ENCODE results near the gene NEUROG2.
"Not testable (repeated sequence)": the region's sequence is repeated elsewhere in the genome, so short reads cannot be mapped to it uniquely, and the experiment has no call there.

Gene NEUROG2

GRCh38 chr4:112516066-112516470 lies at the start of gene NEUROG2:
NEUROG2 (minus strand) TSS chr4:112516180; CDS start chr4:112515475, 705 bp downstream.
- DNase-seq, result no peak

GRCh38 chr4:112564706-112565270 lies 48.8 kb upstream of the NEUROG2 start:
- DNase-seq, result no peak

GRCh38 chr4:112563431-112564200 lies 47.6 kb upstream of the NEUROG2 start:
- DNase-seq, result no peak

GRCh38 chr4:112562254-112562879 lies 46.4 kb upstream of the NEUROG2 start:
- no peak for DNase-seq

- DNase-seq, result no peak
Measured at GRCh38 chr4:112560084-112560483, 44.1 kb upstream of the NEUROG2 start.

GRCh38 chr4:112559053-112559452 lies 43.1 kb upstream of the NEUROG2 start:
- no peak for DNase-seq

- DNase-seq, result no peak
Measured at GRCh38 chr4:112557676-112558411, 41.9 kb upstream of the NEUROG2 start.

GRCh38 chr4:112554271-112554670 lies 38.3 kb upstream of the NEUROG2 start:
- not testable (repeated sequence) for DNase-seq

GRCh38 chr4:112552668-112553067 lies 36.7 kb upstream of the NEUROG2 start:
- no peak for DNase-seq

GRCh38 chr4:112550728-112551127 lies 34.7 kb upstream of the NEUROG2 start:
- DNase-seq, result no peak

GRCh38 chr4:112546476-112546875 lies 30.5 kb upstream of the NEUROG2 start:
- no peak for DNase-seq

- no peak for DNase-seq
Measured at GRCh38 chr4:112545346-112545745, 29.4 kb upstream of the NEUROG2 start.

GRCh38 chr4:112540695-112541094 lies 24.7 kb upstream of the NEUROG2 start:
- no peak for DNase-seq

- DNase-seq, result no peak
Measured at GRCh38 chr4:112536123-112536522, 20.1 kb upstream of the NEUROG2 start.

- no peak for DNase-seq
Measured at GRCh38 chr4:112532267-112532666, 16.3 kb upstream of the NEUROG2 start.

- DNase-seq, result no peak
Measured at GRCh38 chr4:112531146-112531545, 15.2 kb upstream of the NEUROG2 start.

GRCh38 chr4:112526061-112526460 lies 10.1 kb upstream of the NEUROG2 start:
- DNase-seq, result no peak

- DNase-seq, result peak; percentile 49
Measured at GRCh38 chr4:112523764-112524505, 8.0 kb upstream of the NEUROG2 start.

- no peak for DNase-seq
Measured at GRCh38 chr4:112523008-112523721, 7.2 kb upstream of the NEUROG2 start.

- DNase-seq, result not testable (repeated sequence)
Measured at GRCh38 chr4:112522431-112522830, 6.5 kb upstream of the NEUROG2 start.

GRCh38 chr4:112521123-112522023 lies 5.4 kb upstream of the NEUROG2 start:
- DNase-seq, result no peak
